Neural cell (in vitro differentiated cells): ENCODE measurements around the gene PHKA2. TPM values are rescaled to one million over a fixed set of nuclear protein-coding genes. Genes with fewer than 3 reads are reported as not detected.

Experiments
- H2AFZ ChIP-seq: fragments of 200-600, 300-800 bp; sonication (generic), shearing (Covaris generic); 2 replicates; pipeline ENCODE4 v1.6.0; 2014; ENCODE audit warnings: low read depth, mild to moderate bottlenecking, antibody characterized with exemption, low read length, moderate library complexity
- H3F3A ChIP-seq: fragments of 200-600 bp; shearing (Covaris generic); 2 replicates; pipeline ENCODE4 v1.6.1; 2016; ENCODE audit warnings: mild to moderate bottlenecking, moderate library complexity, mixed read lengths, antibody characterized with exemption, low read length; ENCODE audit not compliant: insufficient read depth, poor library complexity, severe bottlenecking
- H3K27ac ChIP-seq: fragments of 200-600, 300-800 bp; sonication (generic), shearing (Covaris generic); 2 replicates; pipeline ENCODE4 v1.5.1; 2014; ENCODE audit warnings: mild to moderate bottlenecking, low read length, moderate library complexity
- H3K27me3 ChIP-seq: fragments of 300-800, 200-600 bp; sonication (generic), shearing (Covaris generic); 2 replicates; pipeline ENCODE4 v1.6.0; 2014; ENCODE audit warnings: mild to moderate bottlenecking, low read depth, low read length, moderate library complexity; ENCODE audit not compliant: insufficient read depth
- H3K36me3 ChIP-seq: fragments of 300-800, 200-600 bp; sonication (generic), shearing (Covaris generic); 2 replicates; pipeline ENCODE4 v1.5.1; 2014; ENCODE audit warnings: mild to moderate bottlenecking, antibody characterized with exemption, low read length, moderate library complexity; ENCODE audit not compliant: insufficient read depth
- H3K4me2 ChIP-seq: fragments of 300-800, 200-600 bp; sonication (generic), shearing (Covaris generic); 2 replicates; pipeline ENCODE4 v1.6.0; 2014; ENCODE audit warnings: mild to moderate bottlenecking, low read length
- H3K4me3 ChIP-seq: fragments of 300-800, 200-600 bp; sonication (generic), shearing (Covaris generic); 2 replicates; pipeline ENCODE4 v1.5.1; 2014; ENCODE audit warnings: mild to moderate bottlenecking, low read length, moderate library complexity
- H3K79me2 ChIP-seq: fragments of 200-600 bp; shearing (Covaris generic); replicated peaks from 2 replicates; pipeline ENCODE4 v1.6.0; 2014; ENCODE audit warnings: mild to moderate bottlenecking, low read length, moderate library complexity; ENCODE audit not compliant: insufficient read depth
- H3K9ac ChIP-seq: fragments of 300-800, 200-600 bp; sonication (generic), shearing (Covaris generic); 2 replicates; pipeline ENCODE4 v1.6.1; 2016; ENCODE audit warnings: mild to moderate bottlenecking, low read length, mixed read lengths
- H3K9me2 ChIP-seq: fragments of 200-600 bp; shearing (Covaris generic); 2 replicates; pipeline ENCODE4 v1.6.1; 2016; ENCODE audit warnings: mild to moderate bottlenecking, low read length, mixed read lengths; ENCODE audit not compliant: insufficient read depth
- H3K9me3 ChIP-seq: fragments of 200-600, 300-800 bp; sonication (generic), shearing (Covaris generic); 2 replicates; pipeline ENCODE4 v1.6.1; 2016; ENCODE audit warnings: mild to moderate bottlenecking, mixed run types, low read length, moderate library complexity, mixed read lengths
- H4K20me1 ChIP-seq: fragments of 200-600 bp; shearing (Covaris generic); 2 replicates; pipeline ENCODE4 v1.6.1; 2016; ENCODE audit warnings: mild to moderate bottlenecking, mixed run types; ENCODE audit not compliant: insufficient read depth
- EP300 ChIP-seq: fragments of 450-650 bp; conservative IDR thresholded peaks from 2 replicates; pipeline ENCODE4 v1.6.1; 2014; ENCODE audit warnings: antibody characterized with exemption, mild to moderate bottlenecking, moderate library complexity; ENCODE audit not compliant: poor library complexity, severe bottlenecking
- EZH2 ChIP-seq: fragments of 200-600, 300-800 bp; shearing (Covaris generic), sonication (generic); IDR thresholded peaks from 2 replicates; pipeline ENCODE4 v1.6.1; 2014; ENCODE audit warnings: antibody characterized with exemption, low read length, borderline replicate concordance, mild to moderate bottlenecking; ENCODE audit not compliant: insufficient read depth, poor library complexity, severe bottlenecking
- MXI1 ChIP-seq: fragments of 450-650 bp; conservative IDR thresholded peaks from 2 replicates; pipeline ENCODE4 v1.6.1; 2014; ENCODE audit warnings: antibody characterized with exemption, mild to moderate bottlenecking; ENCODE audit not compliant: poor library complexity, severe bottlenecking
- POLR2AphosphoS5 ChIP-seq: IDR thresholded peaks from 2 replicates; pipeline ENCODE4 v1.6.1; 2012
- RAD21 ChIP-seq: fragments of 450-650 bp; conservative IDR thresholded peaks from 2 replicates; pipeline ENCODE4 v1.6.1; 2014; ENCODE audit warnings: antibody characterized with exemption, mild to moderate bottlenecking, moderate library complexity
- REST ChIP-seq: IDR thresholded peaks from 2 replicates; pipeline ENCODE4 v1.6.1; 2012; ENCODE audit warnings: borderline replicate concordance
- SMC3 ChIP-seq: fragments of 450-650 bp; conservative IDR thresholded peaks from 2 replicates; pipeline ENCODE4 v1.6.1; 2014; ENCODE audit warnings: antibody characterized with exemption, mild to moderate bottlenecking, moderate library complexity; ENCODE audit not compliant: poor library complexity
- TAF1 ChIP-seq: IDR thresholded peaks from 2 replicates; pipeline ENCODE4 v1.6.1; 2012; ENCODE audit warnings: low read depth
- polyA plus RNA-seq: library from polyadenylated mRNA; depleted of rRNA; stranded (reverse); fragments of >200 nt; gene quantifications from 2 replicates; pipeline ENCODE4 v1.2.3, GENCODE V29; 2014
- TF ChIP-seq, protein P1 (sequence below): fragments of 450-650 bp; IDR thresholded peaks from 2 replicates; pipeline ENCODE4 v1.5.1; 2014; ENCODE audit warnings: antibody characterized with exemption, mild to moderate bottlenecking, moderate library complexity; ENCODE audit not compliant: poor library complexity, severe bottlenecking

PHKA2 gene
- polyA plus RNA-seq, 1 donor from 2014 or later: 9.6 TPM

DNA sequence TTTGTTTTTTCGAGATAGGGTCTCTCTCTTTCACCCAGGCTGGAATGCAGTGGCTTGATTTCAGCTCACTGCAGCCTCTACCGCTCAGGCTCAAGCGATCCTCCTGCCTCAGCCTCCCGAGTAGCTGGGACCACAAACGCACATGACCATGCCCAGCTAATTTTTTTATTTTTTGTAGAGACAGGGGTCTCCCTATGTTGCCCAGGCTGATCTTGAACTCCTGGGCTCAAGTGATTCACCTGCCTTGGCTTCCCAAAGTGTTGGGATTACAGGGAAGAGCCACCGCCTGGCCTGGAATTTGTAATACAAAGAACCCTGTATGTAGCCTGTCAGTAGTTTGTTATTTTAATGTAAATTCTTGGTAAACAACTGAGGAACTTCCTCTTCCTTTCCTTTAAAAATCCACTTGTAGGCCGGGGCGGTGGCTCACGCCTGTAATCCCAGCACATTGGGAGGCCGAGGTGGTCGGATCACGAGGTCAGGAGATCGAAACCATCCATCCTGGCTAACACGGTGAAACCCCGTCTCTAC is 119.5 kb downstream of the PHKA2 start:
- Histone ChIP-seq H3F3A (no peaks in the 10 kb centered on the region), H3K79me2 (no peaks in the 10 kb centered on the region), H3K27me3 (no peaks in the 10 kb centered on the region), H4K20me1 (no peaks in the 10 kb centered on the region), H3K9ac (no peak overlapping the region), H3K9me3 (no peaks in the 10 kb centered on the region), H2AFZ (no peak overlapping the region), H3K9me2 (no peaks in the 10 kb centered on the region), H3K27ac (no peak overlapping the region), H3K36me3 (no peaks in the 10 kb centered on the region), H3K4me2 (no peak overlapping the region), H3K4me3 (no peak overlapping the region)
- no peak for TF ChIP-seq RAD21
- TF ChIP-seq, protein P1, sequence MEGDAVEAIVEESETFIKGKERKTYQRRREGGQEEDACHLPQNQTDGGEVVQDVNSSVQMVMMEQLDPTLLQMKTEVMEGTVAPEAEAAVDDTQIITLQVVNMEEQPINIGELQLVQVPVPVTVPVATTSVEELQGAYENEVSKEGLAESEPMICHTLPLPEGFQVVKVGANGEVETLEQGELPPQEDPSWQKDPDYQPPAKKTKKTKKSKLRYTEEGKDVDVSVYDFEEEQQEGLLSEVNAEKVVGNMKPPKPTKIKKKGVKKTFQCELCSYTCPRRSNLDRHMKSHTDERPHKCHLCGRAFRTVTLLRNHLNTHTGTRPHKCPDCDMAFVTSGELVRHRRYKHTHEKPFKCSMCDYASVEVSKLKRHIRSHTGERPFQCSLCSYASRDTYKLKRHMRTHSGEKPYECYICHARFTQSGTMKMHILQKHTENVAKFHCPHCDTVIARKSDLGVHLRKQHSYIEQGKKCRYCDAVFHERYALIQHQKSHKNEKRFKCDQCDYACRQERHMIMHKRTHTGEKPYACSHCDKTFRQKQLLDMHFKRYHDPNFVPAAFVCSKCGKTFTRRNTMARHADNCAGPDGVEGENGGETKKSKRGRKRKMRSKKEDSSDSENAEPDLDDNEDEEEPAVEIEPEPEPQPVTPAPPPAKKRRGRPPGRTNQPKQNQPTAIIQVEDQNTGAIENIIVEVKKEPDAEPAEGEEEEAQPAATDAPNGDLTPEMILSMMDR: no peak
- TF ChIP-seq SMC3: no peak
- no peak for TF ChIP-seq POLR2AphosphoS5
- no peak for TF ChIP-seq EZH2
- TF ChIP-seq EP300: no peak
- no peak for TF ChIP-seq MXI1
- no peak for TF ChIP-seq REST

DNA sequence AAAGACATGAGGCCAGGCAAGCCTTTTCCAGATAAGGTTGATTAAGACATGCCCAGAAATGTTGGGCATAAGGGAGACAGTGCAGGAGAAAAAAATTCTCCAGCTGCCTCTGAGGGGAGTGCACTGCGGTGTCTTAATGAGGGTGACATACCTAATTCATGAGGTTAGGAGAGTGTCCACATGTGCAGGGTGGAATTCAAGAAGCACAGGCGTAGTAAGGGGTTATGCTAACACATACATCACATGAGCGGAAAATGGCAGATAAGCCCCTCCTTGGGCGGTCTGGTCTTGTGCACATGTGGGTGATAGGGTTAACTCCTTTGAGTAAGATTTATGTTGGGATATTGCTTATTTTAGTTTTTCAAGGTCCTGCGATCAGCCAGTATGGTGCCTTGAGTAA is 122.4 kb downstream of the PHKA2 start:
- no peak for TF ChIP-seq MXI1
- no peak for TF ChIP-seq RAD21
- TF ChIP-seq, protein P1: no peak
- TF ChIP-seq REST: no peak
- TF ChIP-seq EP300: no peak
- no peak for TF ChIP-seq TAF1
- no peak for TF ChIP-seq SMC3
- no peak for TF ChIP-seq EZH2
- no peak for TF ChIP-seq POLR2AphosphoS5
- H3K36me3 ChIP-seq: no peaks in the 10 kb centered on the region
- no peaks in the 10 kb centered on the region for H3K9me3 ChIP-seq
- no peak overlapping the region for H2AFZ ChIP-seq
- no peaks in the 10 kb centered on the region for H3F3A ChIP-seq
- no peaks in the 10 kb centered on the region for H3K9me2 ChIP-seq
- no peak overlapping the region for H3K9ac ChIP-seq
- no peaks in the 10 kb centered on the region for H4K20me1 ChIP-seq
- H3K79me2 ChIP-seq: no peaks in the 10 kb centered on the region
- no peaks in the 10 kb centered on the region for H3K27me3 ChIP-seq
- H3K4me2 ChIP-seq: no peak overlapping the region
- H3K27ac ChIP-seq: no peak overlapping the region
- no peak overlapping the region for H3K4me3 ChIP-seq
